Measurements from ENCODE around the gene GNGT1.

- TF ChIP-seq POLR2A (IDR thresholded peaks at IDR 0.05; ENCODE audit: low read depth, low read length) (no peak), POLR2AphosphoS5 (IDR thresholded peaks at IDR 0.05; ENCODE audit: low read depth, low read length) (no peak), TAF1 (IDR thresholded peaks at IDR 0.05; ENCODE audit: borderline replicate concordance, low read depth, low read length) (no peak)
These were observed 3.5 kb upstream of the GNGT1 start for GRCh38 chr7:93902777-93903423.
